ENCODE data around the gene PRSS56. TPM values are rescaled to one million over a fixed set of nuclear protein-coding genes. Genes with fewer than 3 reads are reported as not detected.

Gene PRSS56
- total RNA-seq, 1 donor from 2014 or later = not detected

GRCh38 chr2:232547991-232548390, 27.8 kb downstream of the PRSS56 start:
- peaks cover 13% of the 10 kb centered on the region for H3K36me3 ChIP-seq

GRCh38 chr2:232549655-232550353, 29.6 kb downstream of the PRSS56 start:
- peaks cover 17% of the 10 kb centered on the region for H3K36me3 ChIP-seq
- TF ChIP-seq, protein P1, sequence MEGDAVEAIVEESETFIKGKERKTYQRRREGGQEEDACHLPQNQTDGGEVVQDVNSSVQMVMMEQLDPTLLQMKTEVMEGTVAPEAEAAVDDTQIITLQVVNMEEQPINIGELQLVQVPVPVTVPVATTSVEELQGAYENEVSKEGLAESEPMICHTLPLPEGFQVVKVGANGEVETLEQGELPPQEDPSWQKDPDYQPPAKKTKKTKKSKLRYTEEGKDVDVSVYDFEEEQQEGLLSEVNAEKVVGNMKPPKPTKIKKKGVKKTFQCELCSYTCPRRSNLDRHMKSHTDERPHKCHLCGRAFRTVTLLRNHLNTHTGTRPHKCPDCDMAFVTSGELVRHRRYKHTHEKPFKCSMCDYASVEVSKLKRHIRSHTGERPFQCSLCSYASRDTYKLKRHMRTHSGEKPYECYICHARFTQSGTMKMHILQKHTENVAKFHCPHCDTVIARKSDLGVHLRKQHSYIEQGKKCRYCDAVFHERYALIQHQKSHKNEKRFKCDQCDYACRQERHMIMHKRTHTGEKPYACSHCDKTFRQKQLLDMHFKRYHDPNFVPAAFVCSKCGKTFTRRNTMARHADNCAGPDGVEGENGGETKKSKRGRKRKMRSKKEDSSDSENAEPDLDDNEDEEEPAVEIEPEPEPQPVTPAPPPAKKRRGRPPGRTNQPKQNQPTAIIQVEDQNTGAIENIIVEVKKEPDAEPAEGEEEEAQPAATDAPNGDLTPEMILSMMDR (IDR thresholded peaks at IDR 0.05; ENCODE audit: borderline replicate concordance) = no peak
- DNase-seq = no peak
- peak overlapping the region; percentile 81 for H3K4me3 ChIP-seq
- intact Hi-C loops (cut with micrococcal nuclease) = no loop called here
- peaks cover 64% of the 10 kb centered on the region for H3K4me1 ChIP-seq
- peak overlapping the region; percentile 95 for H3K27ac ChIP-seq (replicated peaks)
- H3K27me3 ChIP-seq (ENCODE audit: low read depth) = no peaks in the 10 kb centered on the region
- H3K9me3 ChIP-seq (replicated peaks) = peaks cover 15% of the 10 kb centered on the region

More at GRCh38 chr2:232547991-232548390, 27.8 kb downstream of the PRSS56 start:
- no peak for DNase-seq
- Histone ChIP-seq H3K4me3 (no peak overlapping the region), H3K27ac (replicated peaks) (no peak overlapping the region), H3K4me1 (peaks cover 46% of the 10 kb centered on the region), H3K9me3 (replicated peaks) (peaks cover 15% of the 10 kb centered on the region), H3K27me3 (ENCODE audit: low read depth) (no peaks in the 10 kb centered on the region)
- TF ChIP-seq, protein P1 (IDR thresholded peaks at IDR 0.05; ENCODE audit: borderline replicate concordance) = no peak
- intact Hi-C loops (cut with micrococcal nuclease) = no loop called here

- Histone ChIP-seq H3K27me3 (ENCODE audit: low read depth) (no peaks in the 10 kb centered on the region), H3K27ac (replicated peaks) (peak within 1 kb of the TSS; percentile 95), H3K4me3 (peak within 1 kb of the TSS; percentile 81), H3K4me1 (peaks cover 63% of the 10 kb centered on the region), H3K9me3 (replicated peaks) (peaks cover 15% of the 10 kb centered on the region), H3K36me3 (peaks cover 17% of the 10 kb centered on the region)
- intact Hi-C loops (cut with micrococcal nuclease) = no loop called here
- peak; percentile 94 for DNase-seq
- TF ChIP-seq, protein P1 (IDR thresholded peaks at IDR 0.05; ENCODE audit: borderline replicate concordance) = peak; percentile 45
These were observed 30.4 kb downstream of the PRSS56 start, which contains the start of the genes EIF4E2 and TIGD1 for GRCh38 chr2:232550354-232551249. TSS of gene EIF4E2 (plus strand) at chr2:232550689. CDS start at chr2:232550725, 36 bp downstream. TSS of gene TIGD1 (minus strand) at chr2:232550557. CDS start at chr2:232549882, 675 bp downstream.

- Histone ChIP-seq H3K4me3 (peak overlapping the region; percentile 81), H3K4me1 (peaks cover 57% of the 10 kb centered on the region), H3K27me3 (ENCODE audit: low read depth) (no peaks in the 10 kb centered on the region), H3K9me3 (replicated peaks) (peaks cover 15% of the 10 kb centered on the region), H3K27ac (replicated peaks) (peak overlapping the region; percentile 95), H3K36me3 (peaks cover 17% of the 10 kb centered on the region)
- intact Hi-C loops (cut with micrococcal nuclease) = no loop called here
- TF ChIP-seq, protein P1 (IDR thresholded peaks at IDR 0.05; ENCODE audit: borderline replicate concordance) = no peak
- no peak for DNase-seq
These were observed 31.1 kb downstream of the PRSS56 start for GRCh38 chr2:232551250-232551638.

DNA sequence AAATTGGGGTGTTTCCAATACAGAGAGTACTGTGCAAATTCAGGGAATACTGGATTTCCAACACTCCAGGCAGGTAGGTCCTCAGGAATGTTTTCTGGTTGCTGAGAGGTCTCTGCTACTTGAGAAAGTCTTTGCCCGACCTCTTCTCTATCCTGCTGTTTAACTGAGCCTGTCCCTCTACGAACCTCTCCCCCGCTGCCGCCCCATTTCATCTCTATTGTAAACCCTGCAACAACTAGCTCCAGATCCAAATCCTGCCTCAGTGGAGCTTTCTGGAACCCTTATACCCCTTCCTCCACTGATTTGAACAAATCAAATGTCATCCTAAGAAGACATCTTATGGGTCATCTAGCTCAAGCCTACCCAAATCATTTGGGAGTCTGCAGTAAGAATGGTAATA, 31.6 kb downstream of the PRSS56 start:
- H3K36me3 ChIP-seq = peaks cover 22% of the 10 kb centered on the region
- intact Hi-C loops (cut with micrococcal nuclease) = no loop called here
- peaks cover 57% of the 10 kb centered on the region for H3K4me1 ChIP-seq
- TF ChIP-seq, protein P1 (IDR thresholded peaks at IDR 0.05; ENCODE audit: borderline replicate concordance) = no peak
- peak overlapping the region; percentile 81 for H3K4me3 ChIP-seq
- H3K27me3 ChIP-seq (ENCODE audit: low read depth) = no peaks in the 10 kb centered on the region
- DNase-seq = no peak
- peaks cover 15% of the 10 kb centered on the region for H3K9me3 ChIP-seq (replicated peaks)
- H3K27ac ChIP-seq (replicated peaks) = no peak overlapping the region
